ENCODE data around the gene CIB2.

Gene CIB2

GRCh38 chr15:78107471-78107870 lies 23.8 kb downstream of the CIB2 start:
- no peak for DNase-seq (ENCODE audit: low read depth in 2 of 2)

- no peak for DNase-seq (ENCODE audit: low read depth in 2 of 2)
Measured at GRCh38 chr15:78105476-78106241, 25.6 kb downstream of the CIB2 start.

- DNase-seq (ENCODE audit: low read depth in 2 of 2), result no peak
Measured at GRCh38 chr15:78104566-78105475, 26.4 kb downstream of the CIB2 start.

GRCh38 chr15:78104119-78104479 lies 27.1 kb downstream of the CIB2 start:
- DNase-seq (ENCODE audit: low read depth in 2 of 2), result no peak

- DNase-seq (ENCODE audit: low read depth in 2 of 2), result peak; percentile 26 to 34
Measured at GRCh38 chr15:78103406-78104118, 27.7 kb downstream of the CIB2 start.

- DNase-seq (ENCODE audit: low read depth in 2 of 2), result no peak
Measured at GRCh38 chr15:78102741-78103140, 28.5 kb downstream of the CIB2 start.

GRCh38 chr15:78102211-78102610 lies 29.0 kb downstream of the CIB2 start:
- DNase-seq (ENCODE audit: low read depth in 2 of 2), result no peak

- DNase-seq (ENCODE audit: low read depth in 2 of 2), result no peak
Measured at GRCh38 chr15:78101423-78102105, 29.7 kb downstream of the CIB2 start.

- DNase-seq (ENCODE audit: low read depth in 2 of 2), result no peak
Measured at GRCh38 chr15:78100886-78101285, 30.4 kb downstream of the CIB2 start.

- no peak for DNase-seq (ENCODE audit: low read depth in 2 of 2)
Measured at GRCh38 chr15:78098131-78098755, 33.0 kb downstream of the CIB2 start.

- no peak for DNase-seq (ENCODE audit: low read depth in 2 of 2)
Measured at GRCh38 chr15:78097667-78098066, 33.6 kb downstream of the CIB2 start.

GRCh38 chr15:78093242-78094020 lies 37.8 kb downstream of the CIB2 start:
- no peak for DNase-seq (ENCODE audit: low read depth in 2 of 2)

- no peak for DNase-seq (ENCODE audit: low read depth in 2 of 2)
Measured at GRCh38 chr15:78092261-78093041, 38.8 kb downstream of the CIB2 start, which contains the start of gene SH2D7. SH2D7 (plus strand) TSS chr15:78092561; CDS start chr15:78092585, 24 bp downstream.

GRCh38 chr15:78090422-78091063 lies 40.7 kb downstream of the CIB2 start:
- DNase-seq (ENCODE audit: low read depth in 2 of 2), result no peak

- no peak for DNase-seq (ENCODE audit: low read depth in 2 of 2)
Measured at GRCh38 chr15:78088773-78089080, 42.5 kb downstream of the CIB2 start.

- DNase-seq (ENCODE audit: low read depth in 2 of 2), result no peak
Measured at GRCh38 chr15:78087951-78088772, 43.1 kb downstream of the CIB2 start.

- DNase-seq (ENCODE audit: low read depth in 2 of 2), result no peak
Measured at GRCh38 chr15:78085928-78086327, 45.3 kb downstream of the CIB2 start.

GRCh38 chr15:78084449-78084750 lies 46.8 kb downstream of the CIB2 start:
- no peak for DNase-seq (ENCODE audit: low read depth in 2 of 2)

Measured in stimulated activated CD8-positive, alpha-beta memory T cell treated with anti-CD3 and anti-CD28 coated beads, Interleukin-7, amount 100 ng/mL, for 1 hour (primary cell).